Thyroid gland (tissue), 4 donors: ENCODE data around the gene FHIT. TPM values are rescaled to one million over a fixed set of nuclear protein-coding genes. Genes with fewer than 3 reads are reported as not detected.

Source experiments
- DNase-seq, 2 donors: peaks; one replicate each; pipeline ENCODE4 v3.0.0-alpha.2; 2019
- H3K27ac ChIP-seq, 3 donors: fragments of 200-600 bp; sonication (generic); 1 replicate in 2 of 3; 2 replicates in 1 of 3; pipeline ENCODE4 v1.5.1; 2016 to 2019; ENCODE audit warnings: mild to moderate bottlenecking in 1 of 3, moderate library complexity in 1 of 3
- H3K27me3 ChIP-seq: fragments of 200-600 bp; sonication (generic); one replicate; pipeline ENCODE4 v1.5.1; 2019
- H3K36me3 ChIP-seq, 2 donors: fragments of 200-600 bp; sonication (generic); one replicate each; pipeline ENCODE4 v1.5.1; 2016 to 2019
- H3K4me1 ChIP-seq, 2 donors: fragments of 200-600 bp; sonication (generic); one replicate each; pipeline ENCODE4 v1.5.1; 2017 to 2019
- H3K4me3 ChIP-seq, 3 donors: fragments of 200-600 bp; sonication (generic); replicated peaks in 1 of 3; 1 replicate in 2 of 3; 2 replicates in 1 of 3; pipeline ENCODE4 v1.5.1; 2016; ENCODE audit warnings: mild to moderate bottlenecking in 1 of 3
- H3K9me3 ChIP-seq: fragments of 200-600 bp; sonication (generic); one replicate; pipeline ENCODE4 v1.5.1; 2017
- POLR2A ChIP-seq, 2 donors: fragments of 450-650 bp; IDR thresholded peaks; one replicate each; pipeline ENCODE4 v1.6.1; 2017; ENCODE audit warnings: antibody characterized with exemption in 2 of 2, mild to moderate bottlenecking in 2 of 2, moderate library complexity in 1 of 2
- WGBS, 2 donors: methylation state at CpG; one replicate each; pipeline ENCODE4 v1.1.5; 2017; 5-methylcytosine and 5-hydroxymethylcytosine counted together
- intact Hi-C: fragments of 100-400 bp; cut with DNase I; formaldehyde crosslinking; loops from one replicate; pipeline ENCODE4 v1.15.1; 2023
- total RNA-seq, 4 donors: library from RNA; depleted of rRNA; stranded (reverse); fragments of >200 nt; gene quantifications; one replicate each; pipeline ENCODE4 v1.2.3, GENCODE V29; 2016
- TF ChIP-seq, protein P1 (sequence below), 6 experiments: fragments of 200-600 bp in 3 of 6; fragments of 450-650 bp in 3 of 6; sonication (generic) in 3 of 6; IDR thresholded peaks; one replicate each; pipeline ENCODE4 v1.5.1; 2016 to 2019; ENCODE audit warnings: antibody characterized with exemption in 6 of 6, mild to moderate bottlenecking in 2 of 6, inconsistent platforms in 1 of 6, moderate library complexity in 1 of 6

The FHIT gene
- total RNA-seq, 4 donors from 2014 or later: 12.2 to 18.9 (median 16.2) TPM

DNA sequence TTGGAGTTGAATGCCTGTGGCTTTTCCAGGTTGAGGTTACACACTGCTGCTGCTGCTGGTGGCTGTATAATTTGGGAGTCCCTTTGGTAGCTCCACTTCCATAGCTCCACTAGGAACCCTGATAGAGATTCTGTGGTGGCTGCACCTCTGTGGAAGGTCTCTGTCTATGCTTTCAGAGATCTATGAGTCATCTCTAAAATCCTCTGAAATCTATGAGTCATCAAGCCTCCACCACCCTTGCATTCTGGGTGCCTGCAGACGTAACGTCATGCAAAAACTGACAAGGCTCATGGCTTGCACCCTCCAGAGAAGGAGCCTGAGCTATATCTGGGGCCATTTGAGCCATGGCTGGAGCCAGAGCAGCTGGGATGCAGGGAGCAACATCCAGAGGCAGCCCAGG is 1164.4 kb downstream of the FHIT start:
- H3K9me3 ChIP-seq: no peaks in the 10 kb centered on the region
- no peak for TF ChIP-seq POLR2A (IDR thresholded peaks at IDR 0.05)
- TF ChIP-seq, protein P1, sequence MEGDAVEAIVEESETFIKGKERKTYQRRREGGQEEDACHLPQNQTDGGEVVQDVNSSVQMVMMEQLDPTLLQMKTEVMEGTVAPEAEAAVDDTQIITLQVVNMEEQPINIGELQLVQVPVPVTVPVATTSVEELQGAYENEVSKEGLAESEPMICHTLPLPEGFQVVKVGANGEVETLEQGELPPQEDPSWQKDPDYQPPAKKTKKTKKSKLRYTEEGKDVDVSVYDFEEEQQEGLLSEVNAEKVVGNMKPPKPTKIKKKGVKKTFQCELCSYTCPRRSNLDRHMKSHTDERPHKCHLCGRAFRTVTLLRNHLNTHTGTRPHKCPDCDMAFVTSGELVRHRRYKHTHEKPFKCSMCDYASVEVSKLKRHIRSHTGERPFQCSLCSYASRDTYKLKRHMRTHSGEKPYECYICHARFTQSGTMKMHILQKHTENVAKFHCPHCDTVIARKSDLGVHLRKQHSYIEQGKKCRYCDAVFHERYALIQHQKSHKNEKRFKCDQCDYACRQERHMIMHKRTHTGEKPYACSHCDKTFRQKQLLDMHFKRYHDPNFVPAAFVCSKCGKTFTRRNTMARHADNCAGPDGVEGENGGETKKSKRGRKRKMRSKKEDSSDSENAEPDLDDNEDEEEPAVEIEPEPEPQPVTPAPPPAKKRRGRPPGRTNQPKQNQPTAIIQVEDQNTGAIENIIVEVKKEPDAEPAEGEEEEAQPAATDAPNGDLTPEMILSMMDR (IDR thresholded peaks at IDR 0.05): no peak
- 81 to 100% methylated on average over 2 of the region's 2 CpGs for WGBS, 2 donors
- no peaks in the 10 kb centered on the region for H3K36me3 ChIP-seq
- no peak for DNase-seq
- no peaks in the 10 kb centered on the region for H3K27me3 ChIP-seq
- intact Hi-C loops: no loop called here
- no peak overlapping the region for H3K27ac ChIP-seq
- H3K4me1 ChIP-seq: no peaks in the 10 kb centered on the region
- no peak overlapping the region for H3K4me3 ChIP-seq

DNA sequence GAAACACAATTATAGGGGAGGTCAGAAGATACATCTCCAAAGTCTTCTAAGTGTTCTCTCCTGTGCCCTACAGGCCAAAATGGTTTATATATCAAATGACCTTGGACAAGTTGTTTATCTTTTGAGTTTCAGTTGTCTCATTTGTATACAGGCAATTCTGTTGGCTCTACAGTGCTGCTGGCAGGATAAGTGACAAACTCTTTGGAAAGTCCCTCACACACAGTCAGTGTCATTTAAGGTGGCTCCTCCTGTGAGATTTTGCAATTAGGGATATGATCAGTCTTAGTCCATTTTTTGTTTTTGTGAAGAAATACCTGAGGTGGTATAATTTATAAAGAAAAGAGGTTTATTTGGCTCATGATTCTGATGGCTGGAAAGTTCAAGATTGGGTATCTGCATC is 1165.6 kb downstream of the FHIT start:
- no peaks in the 10 kb centered on the region for H3K27me3 ChIP-seq
- H3K36me3 ChIP-seq: no peaks in the 10 kb centered on the region
- H3K4me3 ChIP-seq: no peak overlapping the region
- H3K27ac ChIP-seq: no peak overlapping the region
- TF ChIP-seq POLR2A (IDR thresholded peaks at IDR 0.05): no peak
- TF ChIP-seq, protein P1 (IDR thresholded peaks at IDR 0.05): no peak
- no peaks in the 10 kb centered on the region for H3K9me3 ChIP-seq
- no peak for DNase-seq
- no peaks in the 10 kb centered on the region for H3K4me1 ChIP-seq
- intact Hi-C loops: no loop called here

DNA sequence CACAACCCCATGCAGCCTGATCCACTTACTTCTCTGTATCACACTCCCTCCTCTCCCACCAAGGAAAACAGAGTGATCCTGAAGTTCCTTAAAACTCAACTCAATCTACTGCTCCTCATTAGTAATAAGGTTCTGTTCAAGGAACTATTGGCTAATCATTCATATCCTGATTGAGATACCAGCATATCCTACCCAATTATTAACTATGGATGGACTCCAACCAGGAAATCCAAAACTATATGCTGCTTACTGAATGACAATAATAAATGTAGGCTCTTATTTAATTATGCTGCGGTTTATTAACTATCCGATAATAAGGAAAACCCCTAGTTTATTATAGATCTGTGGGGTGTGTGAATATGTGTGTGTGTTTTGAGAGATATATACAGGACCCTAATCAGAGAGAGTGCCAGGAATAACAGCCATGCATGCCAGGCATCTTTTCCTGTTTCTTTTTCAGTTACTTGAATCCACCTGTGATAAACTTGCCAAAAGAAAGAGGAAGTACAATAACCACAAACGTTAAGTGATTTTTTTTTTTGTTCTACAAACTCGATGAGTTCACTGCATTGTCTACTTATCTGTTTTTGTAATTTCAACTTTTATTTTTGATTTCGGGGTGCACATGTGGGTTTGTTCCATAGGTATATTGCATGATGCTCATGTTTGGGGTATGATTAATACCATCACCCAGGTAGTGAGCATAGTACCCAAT is 1169.7 kb downstream of the FHIT start:
- Histone ChIP-seq H3K36me3 (no peaks in the 10 kb centered on the region), H3K27ac (no peak overlapping the region), H3K4me1 (no peaks in the 10 kb centered on the region), H3K4me3 (no peak overlapping the region), H3K9me3 (no peaks in the 10 kb centered on the region), H3K27me3 (no peaks in the 10 kb centered on the region)
- TF ChIP-seq, protein P1 (IDR thresholded peaks at IDR 0.05): no peak
- 61 to 72% methylated on average over 5 of the region's 5 CpGs for WGBS, 2 donors
- intact Hi-C loops: no loop called here
- DNase-seq: no peak

DNA sequence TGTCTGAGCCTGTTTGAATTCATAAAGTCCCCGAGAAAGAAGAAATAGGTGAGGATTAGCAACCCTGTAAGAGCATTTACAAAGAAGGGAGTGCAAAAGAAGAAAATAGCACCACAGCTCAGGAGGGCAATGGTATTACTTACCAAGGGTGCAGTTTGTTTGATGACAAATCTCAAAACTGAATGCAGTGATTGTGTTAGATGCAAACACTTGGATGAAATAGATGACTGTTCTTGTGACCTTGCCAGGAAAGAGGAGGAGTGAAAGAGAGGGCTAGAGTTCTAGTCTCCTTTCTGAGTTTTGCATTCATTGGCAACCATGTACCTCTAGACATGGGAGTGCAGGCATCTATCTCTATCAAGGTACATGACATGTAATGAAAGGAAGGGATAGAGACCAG is 1170.6 kb downstream of the FHIT start:
- Histone ChIP-seq H3K9me3 (no peaks in the 10 kb centered on the region), H3K4me1 (no peaks in the 10 kb centered on the region), H3K27me3 (no peaks in the 10 kb centered on the region), H3K36me3 (no peaks in the 10 kb centered on the region), H3K4me3 (no peak overlapping the region), H3K27ac (no peak overlapping the region)
- DNase-seq: no peak
- TF ChIP-seq, protein P1 (IDR thresholded peaks at IDR 0.05): no peak
- TF ChIP-seq POLR2A (IDR thresholded peaks at IDR 0.05): no peak
- intact Hi-C loops: no loop called here
- 83 to 91% methylated on average over 1 of the region's 1 CpG for whole genome bisulfite sequencing, 2 donors

DNA sequence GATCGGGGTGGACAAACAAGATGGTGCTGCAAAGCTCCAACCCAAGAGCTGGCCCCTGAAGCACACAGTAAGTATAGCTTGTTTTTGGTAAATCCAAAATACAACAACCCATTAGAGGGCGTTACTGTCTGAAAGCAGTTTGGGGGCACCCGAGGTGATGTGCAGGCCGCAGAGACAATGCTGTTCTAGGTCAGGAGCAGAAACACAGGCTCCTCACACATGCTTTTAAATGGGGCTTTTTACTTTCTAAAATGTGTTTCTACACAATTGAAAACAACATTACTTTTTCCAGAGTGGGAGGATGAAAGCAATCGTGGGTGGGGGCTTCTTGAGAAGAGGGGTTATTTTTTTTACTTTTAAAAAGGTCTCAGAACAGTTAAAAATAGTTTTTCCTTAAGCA is 1172.2 kb downstream of the FHIT start:
- no peaks in the 10 kb centered on the region for H3K4me1 ChIP-seq
- 67% methylated on average over 5 of the region's 5 CpGs for WGBS, 2 donors
- no peak for TF ChIP-seq POLR2A (IDR thresholded peaks at IDR 0.05)
- TF ChIP-seq, protein P1 (IDR thresholded peaks at IDR 0.05): no peak

More for the DNA sequence above, 1172.2 kb downstream of the FHIT start:
- no peaks in the 10 kb centered on the region for H3K36me3 ChIP-seq
- no peaks in the 10 kb centered on the region for H3K9me3 ChIP-seq
- H3K27ac ChIP-seq: no peak overlapping the region
- no peaks in the 10 kb centered on the region for H3K27me3 ChIP-seq
- intact Hi-C loops: no loop called here
- DNase-seq: no peak
- no peak overlapping the region for H3K4me3 ChIP-seq
